ENCODE measurements around the gene PAX7.

GRCh38 chr1:18761948-18762840, 131.5 kb downstream of the PAX7 start:
- TF ChIP-seq CTCF (IDR thresholded peaks at IDR 0.05) (no peak), EP300 (IDR thresholded peaks at IDR 0.05) (no peak), POLR2AphosphoS5 (IDR thresholded peaks at IDR 0.05) (no peak), POLR2A (IDR thresholded peaks at IDR 0.05) (no peak)
